Erythroblast (primary cell): ENCODE measurements around the gene VASH1.

ENCODE experiments used
- GATA1 ChIP-seq: IDR thresholded peaks from 2 replicates; pipeline ENCODE4 v1.6.1; 2011; ENCODE audit warnings: low read depth, mild to moderate bottlenecking, control low read depth, low read length, moderate library complexity
- POLR2A ChIP-seq: IDR thresholded peaks from 2 replicates; pipeline ENCODE4 v1.6.1; 2011; ENCODE audit warnings: mild to moderate bottlenecking, low read length

- TF ChIP-seq POLR2A: no peak
- TF ChIP-seq GATA1: no peak
These were observed 18.3 kb upstream of the VASH1 start for GRCh38 chr14:76742966-76743365.
